Coronary artery (tissue), 2 donors: ENCODE measurements around the gene CLDN5.
"Not testable (repeated sequence)": the region's sequence is repeated elsewhere in the genome, so short reads cannot be mapped to it uniquely, and the experiment has no call there.

Experiments used
- DNase-seq: peaks from one replicate; pipeline ENCODE4 v3.0.0-alpha.2; 2017; ENCODE audit warnings: low spot score
- H3K27ac ChIP-seq, 2 donors: fragments of 200-600 bp; sonication (generic); one replicate each; pipeline ENCODE4 v1.5.1; 2016 to 2019
- H3K4me3 ChIP-seq: fragments of 200-600 bp; sonication (generic); 2 replicates; pipeline ENCODE4 v1.5.1; 2016; ENCODE audit warnings: mild to moderate bottlenecking, moderate library complexity
- CTCF ChIP-seq: fragments of 200-600 bp; sonication (generic); IDR thresholded peaks from one replicate; pipeline ENCODE4 v1.5.1; 2019; ENCODE audit warnings: antibody characterized with exemption

CLDN5 gene

GRCh38 chr22:19555651-19556050 lies 31.4 kb upstream of the CLDN5 start:
- no peak overlapping the region for H3K4me3 ChIP-seq
- no peak overlapping the region for H3K27ac ChIP-seq
- TF ChIP-seq CTCF: no peak
- DNase-seq: no peak

GRCh38 chr22:19554834-19555404 lies 30.7 kb upstream of the CLDN5 start:
- H3K4me3 ChIP-seq: no peak overlapping the region
- no peak for TF ChIP-seq CTCF
- H3K27ac ChIP-seq: no peak overlapping the region
- no peak for DNase-seq

GRCh38 chr22:19553201-19553600 lies 29.0 kb upstream of the CLDN5 start:
- DNase-seq: no peak
- Histone ChIP-seq H3K4me3 (no peak overlapping the region), H3K27ac (no peak overlapping the region)
- no peak for TF ChIP-seq CTCF

GRCh38 chr22:19550382-19550781 lies 26.2 kb upstream of the CLDN5 start:
- DNase-seq: no peak
- no peak for TF ChIP-seq CTCF
- Histone ChIP-seq H3K27ac (no peak overlapping the region), H3K4me3 (no peak overlapping the region)

GRCh38 chr22:19549428-19549827 lies 25.2 kb upstream of the CLDN5 start:
- TF ChIP-seq CTCF: no peak
- DNase-seq: no peak
- no peak overlapping the region for H3K4me3 ChIP-seq
- no peak overlapping the region for H3K27ac ChIP-seq

GRCh38 chr22:19548964-19549363 lies 24.8 kb upstream of the CLDN5 start:
- no peak overlapping the region for H3K4me3 ChIP-seq
- H3K27ac ChIP-seq: no peak overlapping the region
- TF ChIP-seq CTCF: no peak
- no peak for DNase-seq

- H3K4me3 ChIP-seq, H3K27ac ChIP-seq, DNase-seq: not testable (repeated sequence)
Observed at GRCh38 chr22:19548427-19548826, 24.2 kb upstream of the CLDN5 start.

- no peak for DNase-seq
- H3K27ac ChIP-seq: no peak overlapping the region
- no peak for TF ChIP-seq CTCF
- no peak overlapping the region for H3K4me3 ChIP-seq
Observed at GRCh38 chr22:19547620-19548019, 23.4 kb upstream of the CLDN5 start.
